Heart right ventricle (tissue), 16 donors: ENCODE measurements around the gene SFXN5. TPM values are rescaled to one million over a fixed set of nuclear protein-coding genes. Genes with fewer than 3 reads are reported as not detected.

ENCODE experiments used
- ATAC-seq, 8 donors: fragments of 200-7000 bp; cut with Tn5 transposase; one replicate each; pipeline ENCODE4 v1.9.1; 2020; ENCODE audit warnings: mild to moderate bottlenecking in 8 of 8, moderate library complexity in 8 of 8, moderate number of reproducible peaks in 1 of 8
- DNase-seq, 2 donors: peaks; one replicate each; pipeline ENCODE4 v3.0.0-alpha.2; 2020
- H3K27ac ChIP-seq, 10 donors: fragments of 200-600 bp; sonication (generic) in 2 of 10; one replicate each; pipeline versions ENCODE4 v1.5.0 to v1.8.0; 2020 to 2022; ENCODE audit warnings: mild to moderate bottlenecking in 3 of 10
- H3K27me3 ChIP-seq, 7 donors: fragments of 200-600 bp; one replicate each; pipeline ENCODE4 v1.8.0; 2021 to 2022; ENCODE audit warnings: mild to moderate bottlenecking in 2 of 7
- H3K36me3 ChIP-seq, 9 donors: fragments of 200-600 bp; sonication (generic) in 1 of 9; one replicate each; pipeline versions ENCODE4 v1.5.0 to v1.8.0; 2020 to 2022; ENCODE audit warnings: mild to moderate bottlenecking in 2 of 9
- H3K4me1 ChIP-seq, 9 donors: fragments of 200-600 bp; sonication (generic) in 1 of 9; one replicate each; pipeline versions ENCODE4 v1.5.0 to v1.8.0; 2020 to 2022; ENCODE audit warnings: mild to moderate bottlenecking in 4 of 9
- H3K4me3 ChIP-seq, 10 donors: fragments of 200-600 bp; sonication (generic) in 2 of 10; one replicate each; pipeline versions ENCODE4 v1.5.0 to v1.8.0; 2020 to 2022; ENCODE audit warnings: mild to moderate bottlenecking in 7 of 10, moderate library complexity in 2 of 10
- H3K9me3 ChIP-seq, 11 donors: fragments of 200-600 bp in 10 of 11; sonication (generic) in 2 of 11; one replicate each; pipeline versions ENCODE4 v1.5.0 to v1.8.0; 2013 to 2022; ENCODE audit warnings: mild to moderate bottlenecking in 2 of 11, control low read depth in 1 of 11, moderate library complexity in 1 of 11
- CTCF ChIP-seq, 9 donors: fragments of 200-600 bp; sonication (generic) in 2 of 9; IDR thresholded peaks; one replicate each; pipeline versions ENCODE4 v1.5.0 to v1.8.0; 2021 to 2022; ENCODE audit warnings: antibody characterized with exemption in 9 of 9, mild to moderate bottlenecking in 5 of 9, moderate library complexity in 1 of 9
- WGBS, 2 donors: extraction: QIAGEN DNeasy Blood & Tissue Kit; methylation state at CpG; one replicate each; pipeline ENCODE4 v1.1.7; 2013; ENCODE audit warnings: inconsistent platforms in 1 of 2; 5-methylcytosine and 5-hydroxymethylcytosine counted together
- intact Hi-C, 10 donors: fragments of 100-400 bp; cut with DNase I; formaldehyde crosslinking; loops; one replicate each; pipeline versions ENCODE4 v1.11.1 to v1.14.2; 2022
- polyA plus RNA-seq, 2 donors: library from polyadenylated mRNA; stranded (reverse); fragments of 200-250 nt; gene quantifications; one replicate each; pipeline ENCODE4 v1.2.3, GENCODE V29; 2013
- total RNA-seq, 10 donors: library from RNA; stranded (reverse); fragmentation: NEBNext Ultra II Directional in 3 of 10; extraction: Animal tissue kit (Norgen Biotek cat#: 25700) in 3 of 10; gene quantifications; one replicate each; pipeline versions ENCODE4 v1.2.1 to v1.2.4, GENCODE V29; 2021 to 2023
- donor health status: Arrhythmogenic right ventricular cardiomyopathy.
- donor health status: ischemic (EF 13 %, LVEDD 7.1; RV severe dilation, severe dysfunction).
- donor health status: healthy with polysubstance abuse.
- donor health status: DM: no; HTN: yes; CAD: no.
- donor health status: DM: no; HTN: no; CAD: no.
- donor health status: ischemic (EF 25% LVEDD 6.9; RV normal size, moderate dysfunction).
- donor health status: ischemic (EF 25% LVEDD 5.7; RV mildly dilated, moderate dysfunction).
- donor health status: healthy.
- donor health status: DM: yes; HTN: yes; CAD: no.
- donor health status: Ischemic cardiomyopathy.
- donor health status: ischemic (EF 35%, LVEDD 5.7; RV mildly dilated, moderate dysfunction).
- donor health status: nonischemic (EF 11% LVEDD 7.7; RV severe dilation, severe dysfunction).
- donor health status: DM: yes; HTN: yes; CAD: no.
- donor health status: PGD.
- donor health status: ischemic (EF 29% LVEDD 5.4; RV normal size, mild dysfunction).
- donor health status: nonischemic (EF 23%, LVEDD 6.1; RV moderate dilation, normal function).

The SFXN5 gene
- total and polyA plus RNA-seq, 12 donors: 4.4 to 11.8 (median 9.7) TPM

- Histone ChIP-seq H3K4me3 (no peak overlapping the region), H3K9me3 (no peaks in the 10 kb centered on the region), H3K36me3 (peaks cover 0 to 27% (median 0%) of the 10 kb centered on the region in 9 donors), H3K4me1 (peaks cover 0 to 9% (median 6%) of the 10 kb centered on the region in 9 donors), H3K27ac (no peak overlapping the region), H3K27me3 (no peaks in the 10 kb centered on the region)
- DNase-seq: no peak
- intact Hi-C loops: loop anchor here in 9 of 10 donors (5.0 kb wide), 5 partner anchors 78 to 183 kb away; partner anchors contain the start of gene SFXN5 (in 1 of the 9)
- no peak for ATAC-seq
- TF ChIP-seq CTCF (IDR thresholded peaks at IDR 0.05): no peak
- WGBS, 2 donors: 89 to 91% methylated on average over 9 to 10 of the region's 10 CpGs
Observed at GRCh38 chr2:72994282-72994990, 77.1 kb downstream of the SFXN5 start.

- intact Hi-C loops: loop anchor here (1.0 to 5.0 kb wide), 8 partner anchors 78 to 183 kb away; partner anchors contain the start of gene SFXN5 (in 1 of the 10)
- WGBS, 2 donors: 71 to 87% methylated on average over 5 of the region's 5 CpGs
- TF ChIP-seq CTCF (IDR thresholded peaks at IDR 0.05): no peak
- H3K4me1 ChIP-seq: peaks cover 0 to 14% (median 8%) of the 10 kb centered on the region in 9 donors
- no peaks in the 10 kb centered on the region for H3K27me3 ChIP-seq
- H3K27ac ChIP-seq: no peak overlapping the region
- ATAC-seq: no peak
- no peaks in the 10 kb centered on the region for H3K9me3 ChIP-seq
- H3K36me3 ChIP-seq: peaks cover 0 to 26% (median 0%) of the 10 kb centered on the region in 9 donors
- no peak overlapping the region for H3K4me3 ChIP-seq
- no peak for DNase-seq
Observed at GRCh38 chr2:72993933-72994280, 77.6 kb downstream of the SFXN5 start.

- DNase-seq: no peak
- ATAC-seq: peak in 3 of 8 donors; percentile 37 to 60 (median 45)
Observed at GRCh38 chr2:72993147-72993932, 78.2 kb downstream of the SFXN5 start.

More at GRCh38 chr2:72993147-72993932, 78.2 kb downstream of the SFXN5 start:
- Histone ChIP-seq H3K27me3 (no peaks in the 10 kb centered on the region), H3K36me3 (peaks cover 0 to 21% (median 0%) of the 10 kb centered on the region in 9 donors), H3K27ac (no peak overlapping the region), H3K9me3 (no peaks in the 10 kb centered on the region), H3K4me3 (no peak overlapping the region), H3K4me1 (peaks cover 0 to 14% (median 8%) of the 10 kb centered on the region in 9 donors)
- 53 to 54% methylated on average over 5 of the region's 5 CpGs for WGBS, 2 donors
- intact Hi-C loops: loop anchor here (1.0 to 5.0 kb wide), 8 partner anchors 79 to 184 kb away; partner anchors contain the start of gene SFXN5 (in 1 of the 10)
- peak; percentile 63 to 89 (median 84) for TF ChIP-seq CTCF (IDR thresholded peaks at IDR 0.05)
